Calu3 (cell line): Measurements from ENCODE around the gene SLC35F1. TPM values are rescaled to one million over a fixed set of nuclear protein-coding genes. Genes with fewer than 3 reads are reported as not detected.

Experiments used
- BruUV-seq: library from RNA; stranded (reverse); fragments of 400-500 nt; replicated peaks from 2 replicates; lab custom pipeline; 2021; lab: Mats Ljungman, UMichigan
- CTCF ChIA-PET: fragments of 300-600 bp; sonication (Branson Sonifier 250); formaldehyde crosslinking; loops from one replicate; lab custom pipeline; 2022; ENCODE audit warnings: antibody characterized with exemption; lab: Charles Lee
- DNase-seq: peaks from one replicate; pipeline ENCODE4 v3.0.0; 2022
- H3K27ac Mint-ChIP-seq: one replicate; pipeline ENCODE4 v1.8.0; 2022; ENCODE audit warnings: mixed read lengths; ENCODE audit not compliant: unreplicated experiment
- H3K27me3 Mint-ChIP-seq: one replicate; pipeline ENCODE4 v1.8.0; 2022; ENCODE audit warnings: mixed read lengths; ENCODE audit not compliant: unreplicated experiment
- H3K36me3 Mint-ChIP-seq: one replicate; pipeline ENCODE4 v1.8.0; 2022; ENCODE audit warnings: mild to moderate bottlenecking, moderate library complexity, mixed read lengths; ENCODE audit not compliant: insufficient read depth, unreplicated experiment
- H3K4me1 Mint-ChIP-seq: one replicate; pipeline ENCODE4 v1.8.0; 2022; ENCODE audit warnings: mild to moderate bottlenecking, low read depth, mixed read lengths; ENCODE audit not compliant: unreplicated experiment
- H3K4me3 Mint-ChIP-seq: one replicate; pipeline ENCODE4 v1.8.0; 2022; ENCODE audit warnings: mild to moderate bottlenecking, low read depth, moderate library complexity, mixed read lengths; ENCODE audit not compliant: unreplicated experiment
- H3K9me3 Mint-ChIP-seq: one replicate; pipeline ENCODE4 v1.8.0; 2022; ENCODE audit warnings: low read depth, mixed read lengths; ENCODE audit not compliant: unreplicated experiment
- CTCF ChIP-seq: fragments of 200-600 bp; IDR thresholded peaks from one replicate; pipeline ENCODE4 v1.8.0; 2022; ENCODE audit warnings: antibody characterized with exemption; ENCODE audit not compliant: unreplicated experiment
- intact Hi-C: fragments of 100-400 bp; cut with micrococcal nuclease; formaldehyde crosslinking; loops from one replicate; pipeline ENCODE4 v1.10.0; 2022; ENCODE audit not compliant: unreplicated experiment
- total RNA-seq: library from RNA; stranded (reverse); gene quantifications from 2 replicates; pipeline ENCODE4 v1.2.3, GENCODE V29; 2022

Gene SLC35F1
- total RNA-seq, 1 experiment from 2014 or later: not detected

DNA sequence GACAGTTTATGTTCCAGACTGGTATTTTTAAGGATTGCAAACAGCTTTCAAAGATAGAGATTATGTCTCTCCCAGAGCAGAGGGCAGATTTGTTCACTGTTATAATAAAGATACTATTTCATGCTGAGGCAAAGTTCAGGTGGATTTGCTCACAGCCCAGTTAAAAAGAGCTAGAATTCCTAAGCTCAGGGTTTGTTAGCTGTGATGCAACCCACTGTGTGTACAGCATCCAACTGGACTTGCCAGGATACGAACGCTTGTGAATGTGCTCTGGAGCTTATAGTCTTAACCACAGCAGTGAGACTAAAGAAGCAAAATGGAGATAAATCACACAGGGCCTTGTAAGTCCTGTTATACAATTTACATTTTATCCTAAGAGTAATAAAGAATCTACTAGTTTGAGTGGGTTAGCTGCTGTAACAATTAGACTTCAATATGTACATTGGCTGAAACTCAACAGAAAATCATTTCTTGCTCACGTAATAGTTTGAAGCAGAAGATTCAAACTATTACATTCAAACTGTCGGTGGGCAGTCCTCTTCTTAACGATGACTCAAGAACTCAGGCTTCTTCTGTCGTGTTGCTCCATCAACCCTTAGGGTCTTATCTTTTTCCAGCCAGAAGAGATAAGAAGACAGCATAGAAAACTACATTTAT is 437.1 kb downstream of the SLC35F1 start:
- no peak for TF ChIP-seq CTCF
- no peaks in the 10 kb centered on the region for H3K4me1 Mint-ChIP-seq
- H3K27me3 Mint-ChIP-seq: no peaks in the 10 kb centered on the region
- H3K27ac Mint-ChIP-seq: no peak overlapping the region
- CTCF ChIA-PET: no interaction called here
- intact Hi-C loops: no loop called here
- no peaks in the 10 kb centered on the region for H3K36me3 Mint-ChIP-seq
- no peak for DNase-seq
- H3K9me3 Mint-ChIP-seq: peaks cover 2% of the 10 kb centered on the region
- no TSS peak for BruUV-seq
- H3K4me3 Mint-ChIP-seq: no peak overlapping the region

DNA sequence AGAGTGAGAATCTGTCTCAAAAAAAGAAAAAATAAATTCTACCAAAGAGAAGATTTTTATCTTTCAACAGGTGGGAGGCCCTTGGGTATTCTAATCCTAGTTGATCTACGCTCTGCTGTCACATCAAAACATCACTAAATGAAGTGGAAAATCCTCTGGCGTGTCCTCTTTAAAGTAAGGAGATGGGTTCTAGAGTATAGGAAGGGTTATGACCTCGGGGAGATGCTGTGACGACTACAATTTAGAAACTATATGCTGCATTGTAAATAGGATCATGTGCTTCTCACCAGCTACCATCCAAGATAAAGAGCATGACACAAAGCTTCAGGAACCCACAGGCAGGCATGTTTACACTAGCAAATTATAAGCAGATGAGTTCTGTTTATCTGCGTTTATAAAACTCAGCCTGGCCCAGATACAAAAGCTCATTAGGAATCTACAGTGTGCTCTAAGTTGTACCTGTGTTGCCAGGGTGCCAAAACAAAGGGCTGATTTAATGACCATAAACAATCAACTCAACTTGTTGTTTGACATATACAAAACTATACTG is 443.9 kb downstream of the SLC35F1 start:
- DNase-seq: no peak
- H3K9me3 Mint-ChIP-seq: no peaks in the 10 kb centered on the region
- intact Hi-C loops: no loop called here
- no TSS peak for BruUV-seq
- no peak for TF ChIP-seq CTCF
- H3K27ac Mint-ChIP-seq: no peak overlapping the region
- CTCF ChIA-PET: no interaction called here
- H3K27me3 Mint-ChIP-seq: no peaks in the 10 kb centered on the region
- no peak overlapping the region for H3K4me3 Mint-ChIP-seq
- H3K4me1 Mint-ChIP-seq: no peaks in the 10 kb centered on the region
- no peaks in the 10 kb centered on the region for H3K36me3 Mint-ChIP-seq

DNA sequence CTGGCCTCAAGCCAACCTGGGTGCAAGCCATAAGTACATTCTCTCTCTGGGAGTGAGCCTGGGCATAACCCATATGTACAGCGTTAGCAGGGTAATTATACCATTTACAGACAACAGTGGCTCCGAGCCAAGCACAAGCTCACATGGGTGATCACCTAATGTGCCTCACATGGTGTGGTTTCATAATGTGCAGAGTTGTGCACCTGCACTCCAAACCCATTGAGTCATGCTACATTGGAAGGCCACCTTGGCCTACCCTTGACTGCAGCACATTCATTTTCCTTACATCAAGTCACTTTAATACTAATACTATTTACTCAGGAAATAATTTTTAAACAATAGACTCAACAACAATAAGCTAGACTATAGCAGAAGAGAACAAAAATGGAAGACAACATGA is 446.5 kb downstream of the SLC35F1 start:
- no peaks in the 10 kb centered on the region for H3K36me3 Mint-ChIP-seq
- H3K4me3 Mint-ChIP-seq: no peak overlapping the region
- intact Hi-C loops: no loop called here
- DNase-seq: no peak
- H3K4me1 Mint-ChIP-seq: no peaks in the 10 kb centered on the region
- TF ChIP-seq CTCF: no peak
- no peaks in the 10 kb centered on the region for H3K27me3 Mint-ChIP-seq
- H3K27ac Mint-ChIP-seq: no peak overlapping the region
- no TSS peak for BruUV-seq
- CTCF ChIA-PET: no interaction called here
- no peaks in the 10 kb centered on the region for H3K9me3 Mint-ChIP-seq

DNA sequence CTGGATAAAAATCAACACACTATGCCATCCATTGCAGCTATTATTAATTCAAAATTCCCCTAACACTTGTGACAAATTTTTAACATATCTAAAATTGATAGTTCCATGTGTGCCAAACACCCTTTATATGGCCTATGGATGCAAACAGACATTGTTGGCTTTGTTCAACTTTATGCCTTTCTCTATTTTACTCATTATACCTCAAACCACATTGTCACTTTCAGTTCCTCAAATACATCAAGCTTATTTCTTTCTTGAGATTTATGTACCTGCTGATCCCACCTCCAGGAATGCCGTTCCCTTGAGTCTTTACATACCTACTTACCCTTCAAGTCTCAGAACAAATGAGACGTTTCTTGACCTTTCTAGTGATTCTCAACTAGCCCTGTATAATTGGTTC is 447.6 kb downstream of the SLC35F1 start:
- BruUV-seq: no TSS peak
- Mint-ChIP-seq H3K4me3 (no peak overlapping the region), H3K9me3 (no peaks in the 10 kb centered on the region), H3K36me3 (no peaks in the 10 kb centered on the region), H3K27me3 (no peaks in the 10 kb centered on the region), H3K4me1 (no peaks in the 10 kb centered on the region), H3K27ac (no peak overlapping the region)
- intact Hi-C loops: no loop called here
- CTCF ChIA-PET: no interaction called here
- no peak for DNase-seq
- no peak for TF ChIP-seq CTCF
